A549 treated with ZK216348 at 1 μM for 4 hours (cell line): ENCODE results near the gene PARPBP. TPM values are rescaled to one million over a fixed set of nuclear protein-coding genes. Genes with fewer than 3 reads are reported as not detected.

ENCODE experiments used
- total RNA-seq: library from RNA; stranded (reverse); fragments of 200-300 nt; extraction: Qiagen RNA extraction; gene quantifications from 5 replicates; pipeline ENCODE4 v1.2.3, GENCODE V29; 2022; ENCODE audit warnings: low read depth

Gene PARPBP
- total RNA-seq, result 13.7 to 23.6 TPM (median 21.6 TPM) in 5 replicates

GRCh38 chr12:102119674-102120563 is at the start of gene PARPBP, which contains the start of gene NUP37:
Gene PARPBP, plus strand, starts transcription at chr12:102120183. Its CDS starts 3,706 bp downstream, at chr12:102123889.
Gene NUP37, minus strand, starts transcription at chr12:102120114. Its CDS starts 1,596 bp downstream, at chr12:102118518.

GRCh38 chr12:102197789-102198188 is 77.8 kb downstream of the PARPBP start, which contains the start of gene PMCH:
Gene PMCH, minus strand, starts transcription at chr12:102197833. Its CDS starts 63 bp downstream, at chr12:102197770.

Other genes starting within 250 kb of the PARPBP start
- 19.7 to 27.1 TPM (median 20.8 TPM) in 5 replicates for gene DRAM1, start 242.6 kb upstream of the PARPBP start, total RNA-seq
- gene WASHC3, start 58.2 kb upstream of the PARPBP start, total RNA-seq, result 27.5 to 42.6 TPM (median 30.4 TPM) in 5 replicates
- 59.2 to 85.3 TPM (median 68.3 TPM) in 5 replicates for gene NUP37, start 69 bp upstream of the PARPBP start, total RNA-seq
- gene PMCH, start 77.7 kb downstream of the PARPBP start, total RNA-seq, result not detected in 5 replicates